ENCODE results near the gene RCVRN.

RCVRN gene

GRCh38 chr17:9918804-9919352, 13.8 kb upstream of the RCVRN start:
- Histone ChIP-seq H3K9ac (no peak overlapping the region), H3K4me3 (no peak overlapping the region), H3K27ac (no peak overlapping the region), H3K9me3 (replicated peaks in 1 of 11) (no peaks in the 10 kb centered on the region), H3K4me1 (peaks cover 0 to 5% (median under 1%) of the 10 kb centered on the region in 10 experiments; a peak in 2 of 20 replicates), H3K27me3 (no peaks in the 10 kb centered on the region), H3K36me3 (peaks cover 86 to 100% (median 100%) of the 10 kb centered on the region in 11 experiments), H4K20me1 (peaks cover 0 to 91% (median 31%) of the 10 kb centered on the region in 11 experiments; a peak in 14 of 22 replicates), H3K4me2 (no peak overlapping the region)
- no peak for TF ChIP-seq Cebpa-rat (IDR thresholded peaks at IDR 0.05)

GRCh38 chr17:9918352-9918751, 13.3 kb upstream of the RCVRN start:
- H3K4me1 ChIP-seq = peaks cover 0 to 10% (median 4%) of the 10 kb centered on the region in 10 experiments; a peak in 9 of 20 replicates
- peaks cover 86 to 100% (median 100%) of the 10 kb centered on the region in 11 experiments for H3K36me3 ChIP-seq
- peaks cover 0 to 90% (median 36%) of the 10 kb centered on the region in 11 experiments; a peak in 15 of 22 replicates for H4K20me1 ChIP-seq
- no peaks in the 10 kb centered on the region for H3K27me3 ChIP-seq
- no peak overlapping the region for H3K4me2 ChIP-seq
- TF ChIP-seq Cebpa-rat (IDR thresholded peaks at IDR 0.05) = no peak
- no peaks in the 10 kb centered on the region for H3K9me3 ChIP-seq (replicated peaks in 1 of 11)
- no peak overlapping the region for H3K27ac ChIP-seq
- H3K9ac ChIP-seq = no peak overlapping the region
- H3K4me3 ChIP-seq = no peak overlapping the region

GRCh38 chr17:9917801-9918200, 12.7 kb upstream of the RCVRN start:
- no peak overlapping the region for H3K4me3 ChIP-seq
- H4K20me1 ChIP-seq = peaks cover 0 to 92% (median 42%) of the 10 kb centered on the region in 11 experiments; a peak in 15 of 22 replicates
- H3K9me3 ChIP-seq (replicated peaks in 1 of 11) = no peaks in the 10 kb centered on the region
- no peak overlapping the region for H3K27ac ChIP-seq
- H3K36me3 ChIP-seq = peaks cover 88 to 100% (median 100%) of the 10 kb centered on the region in 11 experiments
- no peak overlapping the region for H3K9ac ChIP-seq
- no peaks in the 10 kb centered on the region for H3K27me3 ChIP-seq
- peaks cover 0 to 15% (median 9%) of the 10 kb centered on the region in 10 experiments; a peak in 14 of 20 replicates for H3K4me1 ChIP-seq
- no peak for TF ChIP-seq Cebpa-rat (IDR thresholded peaks at IDR 0.05)
- no peak overlapping the region for H3K4me2 ChIP-seq

- H3K9ac ChIP-seq = 0 out of 22 replicates have a peak overlapping the region, but pooled peaks of 1 of the 11 experiments have one; percentile 4
- no peak overlapping the region for H3K4me2 ChIP-seq
- no peaks in the 10 kb centered on the region for H3K9me3 ChIP-seq (replicated peaks in 1 of 11)
- no peaks in the 10 kb centered on the region for H3K27me3 ChIP-seq
- peaks cover 83 to 100% (median 100%) of the 10 kb centered on the region in 11 experiments for H3K36me3 ChIP-seq
- peaks cover 0 to 22% (median 14%) of the 10 kb centered on the region in 10 experiments; a peak in 16 of 20 replicates for H3K4me1 ChIP-seq
- no peak overlapping the region for H3K27ac ChIP-seq
- H3K4me3 ChIP-seq = no peak overlapping the region
- peaks cover 0 to 94% (median 48%) of the 10 kb centered on the region in 11 experiments; a peak in 16 of 22 replicates for H4K20me1 ChIP-seq
- no peak for TF ChIP-seq Cebpa-rat (IDR thresholded peaks at IDR 0.05)
Observed at GRCh38 chr17:9917131-9917530, 12.1 kb upstream of the RCVRN start.

GRCh38 chr17:9916108-9916507, 11.0 kb upstream of the RCVRN start:
- Histone ChIP-seq H3K36me3 (peaks cover 75 to 100% (median 96%) of the 10 kb centered on the region in 11 experiments), H3K9ac (no peak overlapping the region), H4K20me1 (peaks cover 0 to 99% (median 57%) of the 10 kb centered on the region in 11 experiments; a peak in 17 of 22 replicates), H3K4me2 (no peak overlapping the region), H3K27ac (no peak overlapping the region), H3K9me3 (replicated peaks in 1 of 11) (no peaks in the 10 kb centered on the region), H3K4me1 (peaks cover 0 to 32% (median 24%) of the 10 kb centered on the region in 10 experiments; a peak in 18 of 20 replicates), H3K27me3 (no peaks in the 10 kb centered on the region), H3K4me3 (no peak overlapping the region)
- no peak for TF ChIP-seq Cebpa-rat (IDR thresholded peaks at IDR 0.05)

GRCh38 chr17:9913476-9913875, 8.4 kb upstream of the RCVRN start:
- Histone ChIP-seq H3K4me3 (no peak overlapping the region), H3K4me1 (peaks cover 0 to 58% (median 48%) of the 10 kb centered on the region in 10 experiments; a peak in 18 of 20 replicates), H4K20me1 (peaks cover 0 to 97% (median 49%) of the 10 kb centered on the region in 11 experiments; a peak in 17 of 22 replicates), H3K27me3 (no peaks in the 10 kb centered on the region), H3K4me2 (0 out of 22 replicates have a peak overlapping the region, but pooled peaks of 1 of the 11 experiments have one; percentile 4), H3K9me3 (replicated peaks in 1 of 11) (no peaks in the 10 kb centered on the region), H3K27ac (no peak overlapping the region), H3K9ac (no peak overlapping the region), H3K36me3 (peaks cover 51 to 75% (median 70%) of the 10 kb centered on the region in 11 experiments)
- TF ChIP-seq Cebpa-rat (IDR thresholded peaks at IDR 0.05) = no peak

- peak overlapping the region in 5 of 11 experiments; percentile 18 to 56 (median 28); a peak in 5 of 22 replicates for H3K4me2 ChIP-seq
Observed at GRCh38 chr17:9912121-9913099, 7.3 kb upstream of the RCVRN start.

GRCh38 chr17:9911089-9911488, 6.0 kb upstream of the RCVRN start:
- Histone ChIP-seq H3K4me1 (peaks cover 0 to 65% (median 55%) of the 10 kb centered on the region in 10 experiments; a peak in 18 of 20 replicates), H3K9ac (no peak overlapping the region), H3K9me3 (replicated peaks in 1 of 11) (no peaks in the 10 kb centered on the region), H3K4me2 (peak overlapping the region in 7 of 11 experiments; percentile 2 to 59 (median 28); a peak in 6 of 22 replicates), H3K4me3 (no peak overlapping the region), H3K27me3 (no peaks in the 10 kb centered on the region), H3K27ac (0 out of 22 replicates have a peak overlapping the region, but pooled peaks of 1 of the 11 experiments have one; percentile 13), H3K36me3 (peaks cover 27 to 51% (median 46%) of the 10 kb centered on the region in 11 experiments), H4K20me1 (peaks cover 0 to 92% (median 48%) of the 10 kb centered on the region in 11 experiments; a peak in 16 of 22 replicates)
- TF ChIP-seq Cebpa-rat (IDR thresholded peaks at IDR 0.05) = no peak

More at GRCh38 chr17:9912121-9913099, 7.3 kb upstream of the RCVRN start:
- TF ChIP-seq Cebpa-rat (IDR thresholded peaks at IDR 0.05) = no peak
- Histone ChIP-seq H3K27me3 (no peaks in the 10 kb centered on the region), H3K36me3 (peaks cover 40 to 65% (median 60%) of the 10 kb centered on the region in 11 experiments), H3K27ac (no peak overlapping the region), H3K4me1 (peaks cover 0 to 65% (median 55%) of the 10 kb centered on the region in 10 experiments; a peak in 18 of 20 replicates), H3K9ac (no peak overlapping the region), H4K20me1 (peaks cover 0 to 96% (median 52%) of the 10 kb centered on the region in 11 experiments; a peak in 16 of 22 replicates), H3K4me3 (no peak overlapping the region), H3K9me3 (replicated peaks in 1 of 11) (no peaks in the 10 kb centered on the region)

Data from BLaER1 treated with 17β-estradiol and CSF1 and Interleukin-3, amounts not matched to agents 10 nM and 100 nM (cell line).